OCI-LY3 (cell line): ENCODE results near the gene KIF20B.

ENCODE experiments used
- CTCF ChIP-seq: fragments of 200-600, 300-600 bp; sonication (generic); IDR thresholded peaks from 2 replicates; pipeline ENCODE4 v1.5.1; 2014; ENCODE audit warnings: antibody characterized with exemption, low read length, low read depth
- EZH2phosphoT487 ChIP-seq: fragments of 200-600 bp; shearing (Covaris generic); IDR thresholded peaks from 2 replicates; pipeline ENCODE4 v1.6.1; 2018; ENCODE audit warnings: antibody characterized with exemption, mixed run types, low read depth

GRCh38 chr10:89663144-89663543 is 38.2 kb upstream of the KIF20B start:
- TF ChIP-seq CTCF (no peak), EZH2phosphoT487 (no peak)
